SK-N-MC (cell line): ENCODE measurements around the gene TCTN1.

Experiments
- EZH2 ChIP-seq: fragments of 200-600 bp; sonication (generic); IDR thresholded peaks from one replicate; pipeline ENCODE4 v1.6.1; 2017; ENCODE audit warnings: antibody characterized with exemption
- FOXP2 ChIP-seq: optimal IDR thresholded peaks from 2 replicates; pipeline ENCODE3; 2011; ENCODE audit warnings: mild to moderate bottlenecking, moderate library complexity; ENCODE audit not compliant: insufficient read depth; ENCODE audit errors: extremely low read length, control extremely low read depth
- POLR2AphosphoS5 ChIP-seq: IDR thresholded peaks from 2 replicates; pipeline ENCODE4 v1.6.1; 2012; ENCODE audit warnings: mild to moderate bottlenecking, low read depth, low read length, borderline replicate concordance

GRCh38 chr12:110583137-110584059 is 30.5 kb upstream of the TCTN1 start, which contains the start of gene PPTC7:
- TF ChIP-seq POLR2AphosphoS5 (peak; percentile 72; the same call in 1 of the 2 replicates), EZH2 (no peak), FOXP2 (no peak)
